Smooth muscle cell (in vitro differentiated cells): ENCODE results near the gene FAM32A. TPM values are rescaled to one million over a fixed set of nuclear protein-coding genes. Genes with fewer than 3 reads are reported as not detected.

Experiments used
- DNase-seq: peaks from one replicate; lab custom pipeline; 2025; ENCODE audit not compliant: unreplicated experiment; lab: John Stamatoyannopoulos, UW
- H2AFZ ChIP-seq: fragments of 200-600 bp; sonication (generic); 2 replicates; pipeline ENCODE4 v1.6.0; 2016; ENCODE audit warnings: antibody characterized with exemption, low read depth, mild to moderate bottlenecking
- H3F3A ChIP-seq: fragments of 200-600 bp; sonication (generic); 2 replicates; pipeline ENCODE4 v1.6.0; 2017; ENCODE audit warnings: antibody characterized with exemption, low read depth
- H3K27ac ChIP-seq: fragments of 200-600 bp; sonication (generic); 2 replicates; pipeline ENCODE4 v1.5.1; 2016; ENCODE audit warnings: low read depth, mild to moderate bottlenecking
- H3K27me3 ChIP-seq: fragments of 200-600 bp; sonication (generic); 2 replicates; pipeline ENCODE4 v1.6.1; 2016; ENCODE audit warnings: low read depth, mild to moderate bottlenecking
- H3K36me3 ChIP-seq: fragments of 200-600 bp; sonication (generic); 2 replicates; pipeline ENCODE4 v1.5.1; 2016; ENCODE audit warnings: low read depth
- H3K4me1 ChIP-seq: fragments of 200-600 bp; sonication (generic); 2 replicates; pipeline ENCODE4 v1.5.1; 2016; ENCODE audit warnings: low read depth
- H3K4me2 ChIP-seq: fragments of 200-600 bp; sonication (generic); 2 replicates; pipeline ENCODE4 v1.6.0; 2016; ENCODE audit warnings: mild to moderate bottlenecking
- H3K4me3 ChIP-seq: fragments of 200-600 bp; sonication (generic); 2 replicates; pipeline ENCODE4 v1.5.1; 2016; ENCODE audit warnings: mild to moderate bottlenecking
- H3K79me2 ChIP-seq: fragments of 200-600 bp; sonication (generic); 2 replicates; pipeline ENCODE4 v1.6.0; 2016; ENCODE audit warnings: low read depth, mild to moderate bottlenecking
- H3K9ac ChIP-seq: fragments of 200-600 bp; sonication (generic); 2 replicates; pipeline ENCODE4 v1.6.0; 2016; ENCODE audit warnings: low read depth
- H3K9me3 ChIP-seq: fragments of 200-600 bp; sonication (generic); replicated peaks from 2 replicates; pipeline ENCODE4 v1.5.1; 2016; ENCODE audit warnings: low read depth
- H4K20me1 ChIP-seq: fragments of 200-600 bp; sonication (generic); 2 replicates; pipeline ENCODE4 v1.6.0; 2016; ENCODE audit warnings: low read depth
- WGBS: methylation state at CpG from one replicate; pipeline ENCODE4 v1.1.7; 2016; ENCODE audit warnings: low lambda C conversion rate; 5-methylcytosine and 5-hydroxymethylcytosine counted together
- polyA plus RNA-seq: library from polyadenylated mRNA; unstranded; fragments of >200 nt; fragmentation: Nextera tagmentation; extraction: Ambion mirVana; gene quantifications from 2 replicates; pipeline ENCODE4 v1.2.1, GENCODE V29; 2016
- total RNA-seq: library from RNA; depleted of rRNA; stranded (reverse); fragments of >200 nt; gene quantifications from 2 replicates; pipeline ENCODE4 v1.2.3, GENCODE V29; 2014
- TF ChIP-seq, protein P1 (sequence below): fragments of 200-600 bp; sonication (generic); IDR thresholded peaks from 2 replicates; pipeline ENCODE4 v1.5.1; 2017; ENCODE audit warnings: borderline replicate concordance, mild to moderate bottlenecking, antibody characterized with exemption; ENCODE audit not compliant: insufficient read depth, poor library complexity, severe bottlenecking

Gene FAM32A
- total and polyA plus RNA-seq, 2 experiments from 2014 or later: 109 to 132 TPM

DNA sequence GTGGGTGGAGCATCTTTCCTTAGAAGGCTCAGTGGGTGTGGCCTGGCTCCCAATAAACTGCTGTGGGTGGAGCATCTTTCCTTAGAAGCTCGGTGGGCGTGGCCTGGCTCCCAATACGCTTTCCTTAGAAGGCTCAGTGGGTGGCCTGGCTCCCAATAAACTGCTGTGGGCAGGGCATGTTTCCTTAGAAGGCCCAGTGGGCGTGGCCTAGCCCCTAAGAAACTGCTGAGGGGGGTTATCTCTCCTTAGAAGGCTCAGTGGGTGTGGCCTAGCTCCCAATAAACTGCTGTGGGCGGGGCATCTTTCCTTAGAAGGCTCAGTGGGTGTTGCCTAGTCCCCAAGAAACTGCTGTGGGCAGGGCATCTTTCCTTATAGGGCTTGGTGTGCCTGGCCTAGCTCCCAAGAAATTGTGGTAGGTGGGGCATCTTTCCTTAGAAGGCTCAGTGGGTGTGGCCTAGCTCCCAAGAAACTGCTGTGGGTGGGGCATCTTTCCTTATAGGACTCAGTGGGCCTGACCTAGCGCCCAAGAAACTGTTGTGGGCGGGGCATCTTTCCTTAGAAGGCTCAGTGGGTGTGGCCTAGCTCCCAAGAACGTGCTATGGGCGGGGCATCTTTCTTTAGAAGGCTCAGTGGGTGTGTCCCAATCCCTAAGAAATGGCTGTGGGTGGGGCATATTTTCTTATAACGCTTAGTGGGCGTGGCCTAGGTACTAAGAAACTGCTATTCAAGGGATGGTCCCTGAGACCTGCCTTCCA lies 31.5 kb upstream of the FAM32A start:
- Histone ChIP-seq H3K27me3 (no peaks in the 10 kb centered on the region), H3K4me3 (no peak overlapping the region), H3K4me1 (no peaks in the 10 kb centered on the region), H2AFZ (no peak overlapping the region), H3K27ac (no peak overlapping the region), H3K4me2 (no peak overlapping the region), H4K20me1 (no peaks in the 10 kb centered on the region), H3F3A (no peaks in the 10 kb centered on the region), H3K79me2 (no peaks in the 10 kb centered on the region), H3K9me3 (no peaks in the 10 kb centered on the region), H3K9ac (no peak overlapping the region), H3K36me3 (no peaks in the 10 kb centered on the region)
- no peak for DNase-seq
- TF ChIP-seq, protein P1, sequence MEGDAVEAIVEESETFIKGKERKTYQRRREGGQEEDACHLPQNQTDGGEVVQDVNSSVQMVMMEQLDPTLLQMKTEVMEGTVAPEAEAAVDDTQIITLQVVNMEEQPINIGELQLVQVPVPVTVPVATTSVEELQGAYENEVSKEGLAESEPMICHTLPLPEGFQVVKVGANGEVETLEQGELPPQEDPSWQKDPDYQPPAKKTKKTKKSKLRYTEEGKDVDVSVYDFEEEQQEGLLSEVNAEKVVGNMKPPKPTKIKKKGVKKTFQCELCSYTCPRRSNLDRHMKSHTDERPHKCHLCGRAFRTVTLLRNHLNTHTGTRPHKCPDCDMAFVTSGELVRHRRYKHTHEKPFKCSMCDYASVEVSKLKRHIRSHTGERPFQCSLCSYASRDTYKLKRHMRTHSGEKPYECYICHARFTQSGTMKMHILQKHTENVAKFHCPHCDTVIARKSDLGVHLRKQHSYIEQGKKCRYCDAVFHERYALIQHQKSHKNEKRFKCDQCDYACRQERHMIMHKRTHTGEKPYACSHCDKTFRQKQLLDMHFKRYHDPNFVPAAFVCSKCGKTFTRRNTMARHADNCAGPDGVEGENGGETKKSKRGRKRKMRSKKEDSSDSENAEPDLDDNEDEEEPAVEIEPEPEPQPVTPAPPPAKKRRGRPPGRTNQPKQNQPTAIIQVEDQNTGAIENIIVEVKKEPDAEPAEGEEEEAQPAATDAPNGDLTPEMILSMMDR: no peak
- 89% methylated on average over 11 of the region's 11 CpGs for WGBS

DNA sequence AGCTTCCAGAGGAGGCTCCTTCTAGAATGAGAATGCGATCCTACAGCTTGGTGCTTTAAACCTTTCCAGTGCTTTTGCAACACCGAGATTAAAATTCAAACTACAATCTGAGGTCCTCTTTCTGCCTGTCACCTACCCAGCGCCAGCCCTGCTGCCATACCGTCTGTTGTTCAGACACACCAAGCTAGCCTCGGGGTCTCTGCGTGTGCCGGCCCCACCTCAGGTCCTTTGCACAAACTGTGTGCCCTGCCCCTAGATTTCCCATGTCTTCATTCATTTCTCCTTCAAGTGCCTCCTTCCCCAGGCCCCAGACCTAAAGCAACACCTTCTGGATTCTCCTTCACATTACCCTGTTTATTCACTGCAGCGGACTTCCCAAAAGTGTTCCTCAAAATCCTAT lies 30.7 kb upstream of the FAM32A start:
- Histone ChIP-seq H3K4me1 (no peaks in the 10 kb centered on the region), H3K9ac (no peak overlapping the region), H3K27ac (no peak overlapping the region), H4K20me1 (no peaks in the 10 kb centered on the region), H3F3A (no peaks in the 10 kb centered on the region), H3K9me3 (no peaks in the 10 kb centered on the region), H3K4me2 (no peak overlapping the region), H3K27me3 (no peaks in the 10 kb centered on the region), H3K4me3 (no peak overlapping the region), H3K79me2 (no peaks in the 10 kb centered on the region), H2AFZ (no peak overlapping the region), H3K36me3 (no peaks in the 10 kb centered on the region)
- 97% methylated on average over 8 of the region's 8 CpGs for WGBS
- DNase-seq: no peak
- TF ChIP-seq, protein P1: no peak

DNA sequence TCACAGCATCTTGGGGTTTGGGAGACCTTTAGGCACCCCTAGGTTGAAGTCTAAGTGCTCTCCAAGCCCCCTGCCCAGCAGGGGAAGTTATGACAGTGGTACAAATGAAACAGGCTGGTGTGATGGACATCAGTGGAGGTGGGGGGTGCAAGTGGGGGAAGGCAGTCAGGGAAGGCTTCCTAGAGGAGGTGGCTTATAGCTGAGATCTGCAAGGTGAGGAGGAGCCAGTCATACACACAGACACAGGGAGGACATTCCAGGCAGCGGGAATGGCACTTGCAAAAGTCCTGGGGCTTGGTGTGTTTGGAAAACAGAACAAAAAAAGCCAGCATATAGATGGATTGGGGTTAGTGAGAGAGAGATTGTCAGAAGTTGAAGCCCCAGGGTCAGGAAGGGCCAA lies 30.1 kb upstream of the FAM32A start:
- no peaks in the 10 kb centered on the region for H3K27me3 ChIP-seq
- H3K27ac ChIP-seq: no peak overlapping the region
- H3F3A ChIP-seq: no peaks in the 10 kb centered on the region
- TF ChIP-seq, protein P1: no peak
- no peaks in the 10 kb centered on the region for H4K20me1 ChIP-seq
- no peak overlapping the region for H3K4me3 ChIP-seq
- no peak overlapping the region for H3K9ac ChIP-seq
- WGBS: 100% methylated on average over 1 of the region's 1 CpG
- H3K4me2 ChIP-seq: no peak overlapping the region
- DNase-seq: no peak
- H3K4me1 ChIP-seq: no peaks in the 10 kb centered on the region
- H3K36me3 ChIP-seq: no peaks in the 10 kb centered on the region
- no peaks in the 10 kb centered on the region for H3K79me2 ChIP-seq
- H2AFZ ChIP-seq: no peak overlapping the region
- H3K9me3 ChIP-seq: no peaks in the 10 kb centered on the region

- no peaks in the 10 kb centered on the region for H3K27me3 ChIP-seq
- H3K4me1 ChIP-seq: no peaks in the 10 kb centered on the region
- no peak for DNase-seq
- no peak overlapping the region for H3K27ac ChIP-seq
- H3K9me3 ChIP-seq: no peaks in the 10 kb centered on the region
- no peak overlapping the region for H2AFZ ChIP-seq
- no peaks in the 10 kb centered on the region for H3K79me2 ChIP-seq
- H3K4me3 ChIP-seq: no peak overlapping the region
- no peaks in the 10 kb centered on the region for H3F3A ChIP-seq
- TF ChIP-seq, protein P1: no peak
- WGBS: 89% methylated on average over 5 of the region's 6 CpGs
- no peak overlapping the region for H3K4me2 ChIP-seq
- no peak overlapping the region for H3K9ac ChIP-seq
- H3K36me3 ChIP-seq: no peaks in the 10 kb centered on the region
- H4K20me1 ChIP-seq: no peaks in the 10 kb centered on the region
These were observed 28.3 kb upstream of the FAM32A start for GRCh38 chr19:16156904-16157303.
